Measurements from ENCODE around the gene ANAPC15.

- no peak for TF ChIP-seq CTCF (IDR thresholded peaks at IDR 0.05; ENCODE audit: low read depth, low read length, missing input control)
- no peak for TF ChIP-seq FOXA1 (IDR thresholded peaks at IDR 0.05)
Measured at GRCh38 chr11:72129381-72129780, 16.9 kb upstream of the ANAPC15 start.

Measured in liver (tissue), 2 donors.